HG03378 (cell line): ENCODE results near the gene UBL5.
"Not testable (repeated sequence)": the region's sequence is repeated elsewhere in the genome, so short reads cannot be mapped to it uniquely, and the experiment has no call there.

Experiments
- ATAC-seq: cut with Tn5 transposase; IDR thresholded peaks from one replicate; pipeline ENCODE4 v1.9.1; 2021; ENCODE audit warnings: mild to moderate bottlenecking, moderate library complexity; ENCODE audit not compliant: unreplicated experiment

UBL5 gene

GRCh38 chr19:9827289-9828238 is at the start of gene UBL5:
Gene UBL5 (plus strand): TSS chr19:9827918. CDS start chr19:9828338, 420 bp downstream.
- peak; percentile 80 for ATAC-seq

DNA sequence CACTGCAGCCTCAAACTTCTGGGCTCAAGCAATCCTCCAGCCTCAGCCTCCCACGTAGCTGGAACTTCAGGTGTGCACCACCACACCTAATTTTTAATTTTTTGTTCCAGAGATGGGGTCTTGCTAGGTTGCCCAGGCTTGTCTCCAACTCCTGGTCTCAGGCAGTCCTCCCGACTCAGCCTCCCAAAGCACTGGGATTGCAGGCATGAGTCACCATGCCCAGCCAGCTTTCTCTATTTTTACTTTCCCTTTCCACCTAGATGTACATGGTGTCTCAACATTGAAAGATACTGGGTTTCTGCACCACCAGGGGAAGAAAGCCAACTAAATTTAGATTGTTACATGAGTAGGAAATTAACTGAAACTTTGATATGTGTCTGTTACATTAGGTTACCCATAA is 45.4 kb upstream of the UBL5 start:
- no peak for ATAC-seq

DNA sequence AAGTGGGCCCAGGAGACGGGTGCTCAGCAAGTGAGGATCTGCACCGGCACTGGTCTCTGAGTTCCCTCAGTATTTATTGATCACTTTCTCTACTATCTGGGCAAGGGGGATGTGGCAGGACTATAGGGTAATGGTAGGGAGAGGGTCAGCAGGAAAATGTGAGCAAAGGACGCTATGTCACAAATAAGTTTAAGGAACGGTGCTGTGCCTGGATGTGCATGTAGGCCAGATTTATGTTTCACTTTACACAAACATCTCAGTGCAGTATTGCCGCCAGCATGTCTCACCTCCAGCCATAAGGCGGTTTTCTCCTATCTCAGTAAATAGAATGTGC is 43.6 kb upstream of the UBL5 start:
- not testable (repeated sequence) for ATAC-seq

- ATAC-seq = peak; percentile 58
Observed at GRCh38 chr19:9785367-9786331, 42.1 kb upstream of the UBL5 start.

GRCh38 chr19:9786342-9786741 is 41.4 kb upstream of the UBL5 start:
- no peak for ATAC-seq

DNA sequence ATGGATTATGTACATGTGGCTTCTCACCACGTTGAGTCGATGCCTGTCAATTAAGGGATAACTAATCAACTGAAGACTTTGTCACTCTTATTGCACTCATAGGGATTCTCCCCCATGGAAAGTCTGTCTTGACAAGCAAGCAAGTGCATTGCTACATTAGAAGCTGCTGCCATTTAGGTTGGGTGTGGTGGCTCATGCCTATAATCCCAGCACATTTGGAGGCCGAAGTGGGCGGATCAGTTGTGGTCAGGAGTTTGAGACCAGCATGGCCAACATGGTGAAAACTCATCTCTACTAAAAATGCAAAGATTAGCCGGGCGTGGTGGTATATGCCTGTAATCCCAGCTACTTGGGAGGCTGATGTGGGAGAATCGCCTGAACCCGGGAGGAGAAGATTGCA is 40.9 kb upstream of the UBL5 start:
- no peak for ATAC-seq

- not testable (repeated sequence) for ATAC-seq
Observed at GRCh38 chr19:9788604-9789003, 39.1 kb upstream of the UBL5 start.

- no peak for ATAC-seq
Observed at GRCh38 chr19:9789066-9789465, 38.7 kb upstream of the UBL5 start.

- not testable (repeated sequence) for ATAC-seq
Observed at GRCh38 chr19:9789579-9789978, 38.1 kb upstream of the UBL5 start.

- ATAC-seq = not testable (repeated sequence)
Observed at GRCh38 chr19:9791073-9791367, 36.7 kb upstream of the UBL5 start.

GRCh38 chr19:9791552-9792205 is 36.0 kb upstream of the UBL5 start:
- no peak for ATAC-seq

- no peak for ATAC-seq
Observed at GRCh38 chr19:9792206-9793070, 35.3 kb upstream of the UBL5 start.

DNA sequence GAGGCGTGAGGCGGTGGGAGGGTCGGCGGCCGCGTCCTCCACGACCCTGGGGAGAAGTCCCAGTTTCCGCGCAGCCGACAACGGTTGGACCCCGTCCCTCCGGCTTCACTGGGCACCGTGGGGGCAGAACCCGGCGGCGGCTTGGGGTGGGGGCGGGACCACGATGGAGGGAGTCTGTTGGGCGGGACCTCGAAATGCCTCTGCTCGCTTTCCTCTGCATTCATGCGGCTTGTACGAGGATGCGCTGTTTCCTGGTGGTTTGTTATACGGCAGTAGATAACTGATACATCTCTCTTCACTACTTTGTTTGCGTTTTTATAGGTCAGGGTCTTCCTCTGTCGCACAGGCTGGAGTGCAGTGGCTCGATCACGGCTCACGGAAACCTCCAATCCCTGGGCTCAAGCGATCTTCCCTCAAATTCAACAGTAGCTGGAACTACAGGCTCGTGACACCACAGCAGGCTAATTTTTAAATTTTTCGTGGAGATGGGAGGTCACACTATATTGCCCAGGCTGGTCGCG is 34.6 kb upstream of the UBL5 start:
- ATAC-seq = no peak

DNA sequence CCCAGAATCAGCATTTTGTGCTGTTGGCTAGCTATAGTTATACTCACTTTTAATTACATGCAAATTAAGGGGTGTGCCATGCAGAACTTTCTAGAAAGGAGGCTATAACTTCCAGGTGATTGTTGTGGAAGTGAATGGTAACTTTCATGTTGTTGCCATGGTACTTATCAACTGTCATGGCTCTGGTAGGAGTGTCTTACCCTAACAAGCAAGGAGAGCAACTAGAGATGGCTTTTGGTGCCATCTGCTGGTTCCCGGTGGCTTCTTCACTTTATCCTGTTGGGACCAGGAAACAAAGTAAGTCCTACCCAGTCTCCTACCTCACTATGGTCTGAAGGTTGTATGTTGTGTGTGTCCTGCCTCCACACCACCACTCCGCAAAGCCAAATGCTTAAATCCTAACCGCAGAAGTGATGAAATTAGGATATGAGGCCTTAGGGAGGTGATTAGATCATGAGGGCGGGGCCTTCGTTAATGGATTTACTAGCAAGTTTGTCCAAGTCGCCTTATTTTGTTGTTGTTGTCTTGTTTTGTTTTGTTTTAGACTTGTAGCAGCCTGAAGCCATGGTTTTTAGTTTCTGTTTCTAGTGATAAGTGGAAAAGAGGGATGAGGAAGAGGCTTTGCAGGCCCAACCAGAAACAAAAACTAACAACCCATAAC is 31.5 kb upstream of the UBL5 start:
- peak; percentile 74 for ATAC-seq

DNA sequence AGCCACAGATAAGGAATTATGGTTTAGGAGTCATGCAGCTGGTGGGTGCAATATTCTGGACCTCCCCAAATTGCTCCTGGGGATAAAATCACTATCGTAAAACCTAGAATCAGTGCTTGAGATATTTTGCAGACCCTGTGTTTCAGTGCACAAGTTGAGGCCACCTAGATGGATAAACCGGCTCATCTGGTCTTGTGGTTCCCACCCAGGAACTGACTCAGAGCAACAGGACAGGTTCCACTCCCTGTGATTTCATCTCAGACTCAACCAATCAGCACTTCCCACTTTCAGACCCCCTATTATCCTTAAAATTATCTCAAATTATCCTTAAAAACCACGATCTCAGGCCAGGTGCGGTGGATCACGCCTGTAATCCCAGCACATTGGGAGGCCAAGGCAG is 29.8 kb upstream of the UBL5 start:
- no peak for ATAC-seq

DNA sequence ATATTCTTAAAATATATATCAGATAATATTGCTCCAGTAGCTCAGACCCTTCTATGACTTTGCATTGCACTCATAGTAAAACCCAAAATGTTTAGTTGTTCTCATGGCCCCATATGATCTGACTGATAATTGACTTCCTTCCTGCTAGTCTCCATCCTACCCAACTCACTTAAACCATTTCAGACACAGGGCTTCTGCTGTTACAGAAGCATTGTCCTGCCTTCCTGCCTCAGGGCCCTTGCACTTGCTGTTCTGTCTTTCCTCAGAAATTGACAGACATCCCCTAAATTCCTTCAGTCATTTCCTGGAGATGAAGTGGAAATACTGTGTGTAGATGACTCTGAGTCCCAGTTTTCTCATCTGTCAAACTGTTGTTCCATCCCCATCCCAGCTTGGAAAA is 28.6 kb upstream of the UBL5 start:
- no peak for ATAC-seq

DNA sequence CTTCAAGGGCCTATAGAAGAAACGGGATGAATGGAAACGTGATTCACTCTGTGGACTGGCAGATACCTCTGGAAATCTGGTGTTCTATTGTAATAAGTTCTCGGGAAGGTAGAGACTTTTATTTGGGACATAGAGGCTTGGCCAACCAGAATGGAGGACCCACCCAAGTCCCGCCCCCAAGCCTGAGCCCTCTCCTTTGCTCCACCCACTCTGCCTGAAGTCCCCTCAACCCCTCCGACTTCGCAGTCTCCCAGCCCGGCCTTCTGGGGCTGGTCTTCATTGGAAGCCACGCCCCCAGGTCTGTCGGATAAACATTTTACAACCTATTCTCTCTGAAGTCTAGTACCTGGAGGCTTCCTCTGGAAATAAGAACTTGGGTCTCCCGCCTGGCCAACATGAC is 25.7 kb upstream of the UBL5 start:
- no peak for ATAC-seq

DNA sequence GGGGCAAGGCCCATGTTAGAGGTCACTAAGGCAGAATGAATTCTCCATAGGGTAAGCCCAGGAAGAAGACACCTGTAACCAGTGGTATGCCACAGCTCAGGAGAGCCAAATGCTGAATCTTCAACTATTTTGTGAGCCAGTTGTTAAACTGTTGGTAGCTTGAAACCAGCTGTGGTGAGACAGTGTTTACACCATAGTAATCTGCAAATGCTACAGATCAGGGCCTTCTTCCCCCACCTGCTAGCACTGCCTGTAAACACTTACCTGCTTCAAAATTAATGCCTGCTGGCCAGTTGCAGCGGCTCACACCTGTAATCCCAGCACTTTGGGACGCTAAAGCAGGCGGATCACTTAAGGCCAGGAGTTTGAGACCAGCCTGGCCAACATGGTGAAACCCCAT is 20.9 kb upstream of the UBL5 start:
- ATAC-seq = no peak
